Activated naive CD4-positive, alpha-beta T cell treated with anti-CD3 and anti-CD28 coated beads, Interleukin-2, amount 50 U/mL, for 72 hours (primary cell): ENCODE measurements around the gene ATMIN. TPM values are rescaled to one million over a fixed set of nuclear protein-coding genes. Genes with fewer than 3 reads are reported as not detected.
A peak's percentile ranks its signal among the peaks of the same experiment; 100 is the strongest.

Experiments used
- ATAC-seq, 2 donors: fragments of 150-1000 bp; cut with Tn5 transposase; 2 replicates each; pipeline ENCODE4 v1.10.0; 2021; ENCODE audit warnings: mild to moderate bottlenecking in 2 of 2, moderate library complexity in 2 of 2
- DNase-seq, 2 donors: peaks; one replicate each; pipeline ENCODE4 v3.0.0; 2021 to 2022; ENCODE audit warnings: low spot score in 2 of 2
- H3K27ac Mint-ChIP-seq, 2 donors: one replicate each; pipeline ENCODE4 v1.8.0; 2022; ENCODE audit warnings: mild to moderate bottlenecking in 2 of 2, mixed read lengths in 2 of 2
- H3K36me3 Mint-ChIP-seq, 2 donors: one replicate each; pipeline ENCODE4 v1.8.0; 2022; ENCODE audit warnings: mixed read lengths in 2 of 2
- H3K9me3 Mint-ChIP-seq, 2 donors: one replicate each; pipeline ENCODE4 v1.8.0; 2022; ENCODE audit warnings: mixed read lengths in 2 of 2
- total RNA-seq, 2 donors: library from RNA; stranded (reverse); gene quantifications; one replicate each; pipeline ENCODE4 v1.2.3, GENCODE V29; 2022

Gene ATMIN
- total RNA-seq, 2 donors from 2014 or later = 12.4 to 16.5 TPM

- H3K9me3 Mint-ChIP-seq = no peaks in the 10 kb centered on the region
- no peak for ATAC-seq
- no peak for DNase-seq
- H3K27ac Mint-ChIP-seq = peak overlapping the region; percentile 14 to 49
- H3K36me3 Mint-ChIP-seq = peaks cover 17% of the 10 kb centered on the region in 2 donors
These were observed 1.2 kb downstream of the ATMIN start for GRCh38 chr16:81036751-81037350.

DNA sequence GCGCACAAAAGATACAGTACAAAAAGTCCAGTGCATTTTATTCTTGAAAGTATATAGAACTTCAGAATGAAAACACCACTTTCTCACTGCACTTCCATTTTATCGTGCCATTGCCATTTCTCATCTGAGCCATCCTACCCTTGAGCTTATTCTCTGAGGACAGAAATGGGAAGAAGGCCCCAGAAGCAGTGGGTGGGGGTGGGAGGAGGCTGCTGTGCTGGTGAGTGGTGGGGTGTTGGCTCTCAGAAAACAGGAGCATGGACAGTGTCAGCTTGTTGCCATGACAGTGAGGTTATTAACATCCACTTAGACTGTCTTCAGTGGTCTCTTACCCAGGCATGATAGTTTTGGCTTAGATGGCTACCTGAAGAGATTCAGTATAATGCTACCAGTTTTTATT is 4.5 kb downstream of the ATMIN start:
- ATAC-seq = no peak
- Mint-ChIP-seq H3K27ac (peak overlapping the region; percentile 0 to 69), H3K9me3 (no peaks in the 10 kb centered on the region), H3K36me3 (peaks cover 12 to 25% of the 10 kb centered on the region in 2 donors)
- DNase-seq = no peak

GRCh38 chr16:81040842-81041241 is 5.2 kb downstream of the ATMIN start:
- peaks cover 12 to 25% of the 10 kb centered on the region in 2 donors for H3K36me3 Mint-ChIP-seq
- DNase-seq = no peak
- no peak for ATAC-seq
- peak overlapping the region; percentile 0 to 69 for H3K27ac Mint-ChIP-seq
- H3K9me3 Mint-ChIP-seq = no peaks in the 10 kb centered on the region

DNA sequence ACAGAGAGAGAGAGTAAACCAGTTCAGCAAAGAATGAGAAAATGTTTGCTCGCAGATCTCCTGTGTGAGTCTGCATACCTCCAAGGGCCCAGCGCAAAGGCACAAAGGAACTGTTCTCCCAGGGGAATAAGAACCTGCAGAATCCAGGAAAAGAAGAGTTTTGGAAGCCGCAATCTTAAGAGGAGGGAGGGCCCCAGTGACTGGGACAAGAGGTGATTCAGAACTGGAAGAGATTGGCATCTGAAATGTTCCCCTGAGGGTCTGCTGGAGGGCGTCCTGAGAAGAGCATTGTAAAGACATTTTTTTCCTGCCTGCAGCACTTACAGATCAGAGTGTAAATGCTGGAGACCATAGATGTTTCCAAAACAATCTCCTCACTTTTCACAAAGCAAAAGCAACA is 6.1 kb downstream of the ATMIN start:
- Mint-ChIP-seq H3K36me3 (peaks cover 9 to 25% of the 10 kb centered on the region in 2 donors), H3K27ac (peak overlapping the region in 1 of 2 donors; percentile 40), H3K9me3 (no peaks in the 10 kb centered on the region)
- DNase-seq (no peak), ATAC-seq (no peak)

DNA sequence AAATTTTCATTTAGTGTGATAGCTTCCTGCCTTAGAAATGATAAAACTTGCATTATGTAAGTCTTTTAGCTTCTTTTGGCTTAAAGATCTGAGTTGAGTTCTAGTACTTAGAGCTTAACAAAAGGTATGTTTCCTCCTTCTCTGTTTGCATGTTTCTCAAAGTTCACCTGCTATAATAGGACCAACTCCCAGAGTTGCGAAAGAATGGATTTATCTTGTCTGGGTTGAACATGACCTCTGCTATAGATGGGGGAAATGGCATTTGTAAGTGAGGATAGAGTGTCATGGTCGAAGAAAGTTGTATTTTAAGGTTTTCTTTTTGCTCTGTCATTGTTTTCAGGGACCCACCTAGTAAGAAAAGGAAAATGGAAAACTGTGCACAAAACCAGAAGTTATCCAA is 7.2 kb downstream of the ATMIN start:
- DNase-seq (no peak), ATAC-seq (no peak)
- H3K36me3 Mint-ChIP-seq = peaks cover 6 to 25% of the 10 kb centered on the region in 2 donors

GRCh38 chr16:81053761-81054160 is 18.1 kb downstream of the ATMIN start:
- H3K36me3 Mint-ChIP-seq = peaks cover 15% of the 10 kb centered on the region in 2 donors
- no peak overlapping the region for H3K27ac Mint-ChIP-seq
- peaks cover 16 to 18% of the 10 kb centered on the region in 2 donors for H3K9me3 Mint-ChIP-seq
- no peak for ATAC-seq
- no peak for DNase-seq

More for the DNA sequence above, 7.2 kb downstream of the ATMIN start:
- no peak overlapping the region for H3K27ac Mint-ChIP-seq
- H3K9me3 Mint-ChIP-seq = no peaks in the 10 kb centered on the region

DNA sequence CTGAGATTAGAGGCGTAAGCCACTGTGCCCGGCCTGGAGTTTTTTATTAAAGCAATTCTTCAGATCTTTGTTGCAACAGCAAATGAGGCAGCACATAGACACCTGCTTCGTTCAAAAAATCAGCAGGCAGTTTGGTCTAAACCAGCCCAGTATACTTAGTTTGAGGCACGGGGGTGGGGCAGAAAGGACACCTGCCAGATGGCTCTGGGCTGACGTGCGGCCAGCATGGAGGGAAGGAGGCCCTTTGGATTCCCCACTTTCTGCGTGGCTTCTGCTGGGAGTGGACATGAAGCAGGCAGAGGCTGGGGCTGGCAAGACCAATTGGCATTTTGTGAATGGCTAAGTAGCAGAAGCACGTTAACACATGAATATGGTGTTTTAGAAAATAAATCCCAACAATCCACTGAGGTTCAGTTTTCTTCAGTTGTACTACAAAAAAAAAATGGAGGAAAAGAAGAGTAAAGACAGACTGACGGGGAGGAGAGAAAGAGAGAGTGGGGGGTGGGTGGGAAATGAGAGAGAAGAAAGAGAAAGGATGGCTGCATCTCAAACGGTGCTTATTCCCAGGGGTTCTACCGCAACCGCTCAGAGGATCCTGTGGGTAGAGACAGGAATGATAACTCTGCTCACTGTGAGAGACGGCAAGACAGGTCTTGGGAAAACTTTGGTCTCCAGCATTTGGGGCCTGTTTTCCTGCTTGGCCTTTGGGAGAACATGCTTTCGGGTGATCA is 25.1 kb downstream of the ATMIN start:
- no peak overlapping the region for H3K27ac Mint-ChIP-seq
- no peak for ATAC-seq

GRCh38 chr16:81061307-81061640 is 25.6 kb downstream of the ATMIN start:
- no peaks in the 10 kb centered on the region for H3K36me3 Mint-ChIP-seq
- no peaks in the 10 kb centered on the region for H3K9me3 Mint-ChIP-seq
- DNase-seq (no peak), ATAC-seq (no peak)
- no peak overlapping the region for H3K27ac Mint-ChIP-seq

More for the DNA sequence above, 25.1 kb downstream of the ATMIN start:
- H3K36me3 Mint-ChIP-seq = no peaks in the 10 kb centered on the region
- DNase-seq = no peak
- no peaks in the 10 kb centered on the region for H3K9me3 Mint-ChIP-seq

DNA sequence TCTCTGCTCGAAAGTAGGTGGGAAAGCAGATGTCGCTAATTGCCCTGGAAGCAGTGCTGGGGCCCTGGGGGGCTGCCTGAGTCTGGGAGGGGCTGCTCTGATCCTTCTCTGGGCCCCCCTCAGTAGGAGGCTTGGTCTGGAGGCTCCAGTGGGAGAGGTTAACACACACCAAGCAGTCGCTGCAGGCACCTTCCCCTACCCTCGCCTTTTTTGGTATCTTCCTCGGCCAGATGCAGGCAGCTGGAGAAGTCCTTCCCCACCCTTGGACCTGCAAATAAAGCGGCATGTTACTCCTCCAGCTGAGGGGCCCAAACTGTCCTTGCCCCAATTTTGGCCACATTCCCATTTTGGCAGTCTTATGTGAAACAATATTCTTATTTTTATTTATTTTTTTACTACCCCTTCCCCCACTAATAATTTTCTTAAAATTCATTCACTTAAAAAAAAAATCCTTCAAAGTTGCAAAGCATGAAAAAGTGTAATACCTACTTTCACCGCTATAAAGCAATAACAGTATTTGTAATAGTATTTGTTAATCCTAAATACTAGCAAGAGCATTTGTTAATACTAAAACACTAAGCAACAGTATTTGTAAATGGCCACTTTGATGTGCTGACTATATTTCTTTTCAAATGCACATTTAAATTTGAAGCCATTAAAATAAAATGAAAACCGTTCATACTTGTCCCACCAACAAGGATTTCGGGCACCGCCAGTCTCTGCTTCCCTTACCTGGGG is 26.4 kb downstream of the ATMIN start:
- no peaks in the 10 kb centered on the region for H3K36me3 Mint-ChIP-seq
- no peak overlapping the region for H3K27ac Mint-ChIP-seq
- ATAC-seq (no peak), DNase-seq (no peak)
- no peaks in the 10 kb centered on the region for H3K9me3 Mint-ChIP-seq

GRCh38 chr16:81066681-81067080 is 31.0 kb downstream of the ATMIN start:
- H3K36me3 Mint-ChIP-seq = no peaks in the 10 kb centered on the region
- DNase-seq = no peak
- no peaks in the 10 kb centered on the region for H3K9me3 Mint-ChIP-seq
- ATAC-seq = no peak
- no peak overlapping the region for H3K27ac Mint-ChIP-seq

DNA sequence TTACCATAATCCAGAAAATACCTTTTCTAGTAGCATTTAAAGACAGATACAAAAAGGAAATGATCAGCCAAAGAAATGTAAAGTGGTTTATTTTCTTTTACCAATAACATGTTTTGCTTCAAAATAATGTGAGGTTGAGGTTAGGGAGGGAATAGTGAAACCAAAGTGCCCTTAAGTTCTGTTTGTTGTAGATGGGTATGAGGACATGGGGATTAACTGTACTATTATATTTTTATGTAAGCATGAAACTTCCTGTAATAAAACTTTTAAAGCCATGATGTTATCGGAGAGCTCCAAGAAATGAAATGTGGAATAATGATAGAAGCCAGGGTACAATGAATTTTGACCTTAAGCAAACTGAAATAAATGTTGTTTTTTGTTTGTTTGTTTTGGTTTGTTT is 31.5 kb downstream of the ATMIN start:
- no peaks in the 10 kb centered on the region for H3K9me3 Mint-ChIP-seq
- H3K27ac Mint-ChIP-seq = no peak overlapping the region
- ATAC-seq (no peak), DNase-seq (no peak)
- no peaks in the 10 kb centered on the region for H3K36me3 Mint-ChIP-seq

GRCh38 chr16:81069063-81069462 is 33.4 kb downstream of the ATMIN start:
- ATAC-seq = no peak
- DNase-seq = no peak
- H3K9me3 Mint-ChIP-seq = no peaks in the 10 kb centered on the region
- H3K27ac Mint-ChIP-seq = no peak overlapping the region
- H3K36me3 Mint-ChIP-seq = no peaks in the 10 kb centered on the region

DNA sequence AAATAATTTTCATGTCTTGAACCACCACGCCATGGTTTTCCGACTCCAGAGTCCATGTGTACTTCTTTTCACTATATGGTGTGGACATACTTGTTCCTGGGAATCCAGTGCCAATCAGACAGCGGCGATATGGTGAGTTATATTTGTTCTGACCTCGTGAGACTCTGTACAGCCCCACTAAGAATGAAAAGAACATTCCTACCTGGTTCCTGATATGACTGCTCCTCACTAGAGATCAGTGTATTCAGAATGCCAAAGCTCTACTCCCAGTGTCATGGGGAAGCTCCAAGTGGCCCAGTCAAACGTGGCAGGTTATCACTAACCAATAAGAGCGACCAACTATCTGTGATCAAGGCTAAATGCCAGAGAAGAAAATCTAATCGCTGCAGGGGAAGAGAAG is 35.3 kb downstream of the ATMIN start:
- ATAC-seq (no peak), DNase-seq (no peak)
- no peaks in the 10 kb centered on the region for H3K36me3 Mint-ChIP-seq
- no peak overlapping the region for H3K27ac Mint-ChIP-seq
- H3K9me3 Mint-ChIP-seq = no peaks in the 10 kb centered on the region

DNA sequence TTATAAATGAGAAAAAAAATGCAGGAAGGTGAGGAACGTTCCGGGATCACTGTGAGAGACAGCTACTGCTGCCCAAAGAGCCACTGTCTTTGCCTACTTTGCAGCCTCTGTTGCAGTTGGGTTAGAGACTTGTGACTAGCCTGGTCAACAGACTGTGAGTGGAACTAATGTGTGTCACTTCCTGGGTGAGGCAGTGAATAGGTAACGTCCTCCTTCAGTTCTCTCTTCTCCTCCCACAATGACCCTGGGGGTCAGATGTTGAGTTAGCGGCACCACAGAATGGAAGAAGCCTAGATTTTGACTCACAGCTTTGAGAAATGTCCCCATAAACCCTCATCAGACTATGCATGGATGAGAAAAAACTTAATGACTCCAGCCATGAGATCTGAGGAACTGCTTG is 36.2 kb downstream of the ATMIN start:
- ATAC-seq (no peak), DNase-seq (no peak)
- Mint-ChIP-seq H3K9me3 (no peaks in the 10 kb centered on the region), H3K36me3 (no peaks in the 10 kb centered on the region), H3K27ac (peak overlapping the region in 1 of 2 donors; percentile 44)

DNA sequence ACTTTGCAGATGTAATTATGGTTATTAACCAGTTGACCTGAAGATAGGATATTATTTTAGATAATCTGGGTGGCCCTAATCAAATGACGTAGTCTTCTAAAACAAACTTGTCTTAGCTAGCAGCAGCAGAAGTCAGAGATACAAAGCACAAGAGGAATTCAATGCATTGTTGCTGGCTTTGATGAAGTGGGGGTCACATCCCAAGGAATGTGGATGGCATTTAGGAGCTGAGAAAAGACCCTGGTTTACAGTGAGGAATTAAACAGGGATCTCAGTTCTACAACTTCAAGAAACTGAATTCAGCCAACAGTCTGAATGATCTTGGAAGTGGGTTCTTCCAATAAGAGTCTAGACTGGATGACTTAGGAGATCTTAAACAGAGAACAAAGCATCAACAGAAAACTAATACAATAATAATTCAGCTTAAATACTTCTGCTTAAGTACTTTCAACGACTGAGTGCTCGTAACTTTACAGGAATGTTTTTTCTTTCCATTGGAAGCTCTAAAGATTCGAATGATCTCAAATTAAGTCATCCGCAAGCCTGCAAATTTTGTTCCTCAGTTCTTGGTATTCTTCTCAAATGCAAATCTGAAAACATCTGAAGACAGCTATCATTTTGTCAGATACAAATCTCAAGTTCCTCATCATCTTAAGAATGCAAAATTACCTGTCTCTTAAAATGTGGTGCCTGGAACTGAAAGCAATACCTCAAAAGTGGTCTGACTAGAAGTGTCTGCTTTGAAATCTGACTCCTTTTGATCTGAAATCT is 38.1 kb downstream of the ATMIN start:
- Mint-ChIP-seq H3K9me3 (no peaks in the 10 kb centered on the region), H3K36me3 (no peaks in the 10 kb centered on the region), H3K27ac (no peak overlapping the region)

GRCh38 chr16:81076566-81077075 is 41.0 kb downstream of the ATMIN start:
- peak; percentile 87 to 93 for DNase-seq
- Mint-ChIP-seq H3K27ac (no peak overlapping the region), H3K36me3 (no peaks in the 10 kb centered on the region), H3K9me3 (no peaks in the 10 kb centered on the region)
- ATAC-seq = peak; percentile 81 to 89

More for the DNA sequence above, 38.1 kb downstream of the ATMIN start:
- no peak for DNase-seq
- no peak for ATAC-seq
